ES-I3 (cell line): ENCODE data around the gene DTX3.

Source experiments
- H3K36me3 ChIP-seq: 2 replicates; pipeline ENCODE4 v1.6.1; 2013; ENCODE audit warnings: mild to moderate bottlenecking, low read length, control low read depth, moderate library complexity; ENCODE audit not compliant: insufficient read depth
- H3K4me1 ChIP-seq: 2 replicates; pipeline ENCODE4 v1.6.1; 2013; ENCODE audit warnings: mild to moderate bottlenecking, control low read depth, low read length; ENCODE audit not compliant: insufficient read depth
- H3K9ac ChIP-seq: 2 replicates; pipeline ENCODE4 v1.6.1; 2013; ENCODE audit warnings: low read depth, mild to moderate bottlenecking, low read length, moderate library complexity
- H3K9me3 ChIP-seq: 2 replicates; pipeline ENCODE4 v1.6.1; 2013; ENCODE audit warnings: mild to moderate bottlenecking, low read length, moderate library complexity; ENCODE audit not compliant: control insufficient read depth, insufficient read depth

The DTX3 gene

GRCh38 chr12:57607958-57608663 is 3.5 kb downstream of the DTX3 start:
- Histone ChIP-seq H3K9ac (no peak overlapping the region), H3K36me3 (no peaks in the 10 kb centered on the region), H3K4me1 (peaks cover 13% of the 10 kb centered on the region; the same call in 1 of the 2 replicates), H3K9me3 (no peaks in the 10 kb centered on the region)

GRCh38 chr12:57609101-57609780 is 4.6 kb downstream of the DTX3 start:
- Histone ChIP-seq H3K4me1 (peaks cover 10% of the 10 kb centered on the region; the same call in 1 of the 2 replicates), H3K36me3 (no peaks in the 10 kb centered on the region), H3K9me3 (no peaks in the 10 kb centered on the region), H3K9ac (peak overlapping the region; percentile 74; the same call in 1 of the 2 replicates)

DNA sequence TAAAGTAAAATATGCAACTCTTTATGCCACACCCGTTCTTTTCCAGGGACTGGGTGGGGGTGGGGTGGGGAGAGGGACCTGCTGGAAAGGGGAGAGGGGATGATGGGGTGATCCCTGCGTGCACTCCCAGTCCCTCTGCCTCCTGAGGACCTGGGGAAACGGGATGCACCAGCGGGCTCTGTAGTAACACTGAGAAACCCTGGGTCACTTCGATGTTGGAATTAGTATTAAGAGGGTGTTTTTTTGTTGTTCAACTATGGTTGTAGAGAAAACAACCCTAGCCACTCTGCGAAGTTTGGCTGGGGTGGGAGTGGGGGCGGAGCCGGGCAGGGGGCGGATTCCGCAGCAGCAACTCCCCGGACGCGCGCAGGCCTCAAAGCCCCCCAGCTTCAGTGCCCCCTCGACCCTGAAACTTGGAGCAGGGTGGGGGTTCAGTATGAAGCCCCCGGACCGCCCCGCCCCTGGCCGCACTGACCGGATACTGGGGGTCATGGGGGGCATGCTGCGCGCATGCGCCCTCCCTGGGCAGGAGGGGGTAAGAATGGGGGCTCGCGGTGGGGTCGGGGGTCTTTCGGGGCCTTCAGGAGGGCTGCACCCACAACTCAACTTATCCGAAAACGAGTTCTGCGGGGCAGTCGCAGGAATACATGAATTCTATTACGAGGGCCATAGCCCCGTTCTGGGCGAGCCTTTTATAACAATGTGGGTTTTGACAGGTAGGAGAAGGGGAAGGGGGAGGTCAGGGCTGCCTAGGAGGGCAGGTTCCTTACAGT is 5.3 kb downstream of the DTX3 start:
- Histone ChIP-seq H3K36me3 (no peaks in the 10 kb centered on the region), H3K4me1 (peaks cover 10% of the 10 kb centered on the region; the same call in 1 of the 2 replicates), H3K9me3 (no peaks in the 10 kb centered on the region), H3K9ac (peak overlapping the region; percentile 74; the same call in 1 of the 2 replicates)

DNA sequence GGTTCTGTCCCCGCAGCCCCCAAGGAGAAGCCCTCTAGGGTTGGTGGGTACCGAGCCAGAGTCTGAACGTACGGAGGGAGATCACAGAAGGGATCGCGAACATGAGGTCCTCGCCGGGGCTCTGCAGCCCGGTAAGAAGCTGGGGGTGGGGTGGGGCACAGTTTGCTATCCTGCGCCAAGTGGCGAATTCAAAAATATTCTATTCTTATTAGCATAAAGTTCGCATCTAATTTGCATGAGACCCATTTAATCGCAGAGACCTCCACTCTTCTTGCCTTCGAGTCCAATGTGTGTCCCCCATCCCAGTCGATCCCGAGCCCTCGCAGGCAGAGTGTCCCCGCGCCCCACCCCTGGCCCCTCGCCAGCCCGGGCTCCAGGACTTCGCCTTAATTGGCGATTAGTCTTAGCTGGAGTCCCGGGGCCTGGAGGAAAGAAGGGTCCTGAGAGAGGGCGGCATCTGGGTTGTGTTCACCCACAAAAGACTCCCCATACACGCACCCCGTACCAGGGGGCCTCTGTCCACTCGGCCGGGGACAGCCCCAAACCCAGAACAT is 6.0 kb downstream of the DTX3 start:
- H3K4me1 ChIP-seq = peaks cover 10% of the 10 kb centered on the region; the same call in 1 of the 2 replicates
- peak overlapping the region; percentile 74; the same call in 1 of the 2 replicates for H3K9ac ChIP-seq

GRCh38 chr12:57611108-57611826 is 6.6 kb downstream of the DTX3 start, which contains the start of gene ARHGEF25:
Gene ARHGEF25, plus strand, starts transcription at chr12:57611435. Its CDS starts 460 bp downstream, at chr12:57611895.
- Histone ChIP-seq H3K9me3 (no peaks in the 10 kb centered on the region), H3K36me3 (no peaks in the 10 kb centered on the region), H3K4me1 (peaks cover 10% of the 10 kb centered on the region; the same call in 1 of the 2 replicates), H3K9ac (peak within 1 kb of the TSS; percentile 74; the same call in 1 of the 2 replicates)

More for the DNA sequence above, 6.0 kb downstream of the DTX3 start:
- no peaks in the 10 kb centered on the region for H3K9me3 ChIP-seq
- no peaks in the 10 kb centered on the region for H3K36me3 ChIP-seq

DNA sequence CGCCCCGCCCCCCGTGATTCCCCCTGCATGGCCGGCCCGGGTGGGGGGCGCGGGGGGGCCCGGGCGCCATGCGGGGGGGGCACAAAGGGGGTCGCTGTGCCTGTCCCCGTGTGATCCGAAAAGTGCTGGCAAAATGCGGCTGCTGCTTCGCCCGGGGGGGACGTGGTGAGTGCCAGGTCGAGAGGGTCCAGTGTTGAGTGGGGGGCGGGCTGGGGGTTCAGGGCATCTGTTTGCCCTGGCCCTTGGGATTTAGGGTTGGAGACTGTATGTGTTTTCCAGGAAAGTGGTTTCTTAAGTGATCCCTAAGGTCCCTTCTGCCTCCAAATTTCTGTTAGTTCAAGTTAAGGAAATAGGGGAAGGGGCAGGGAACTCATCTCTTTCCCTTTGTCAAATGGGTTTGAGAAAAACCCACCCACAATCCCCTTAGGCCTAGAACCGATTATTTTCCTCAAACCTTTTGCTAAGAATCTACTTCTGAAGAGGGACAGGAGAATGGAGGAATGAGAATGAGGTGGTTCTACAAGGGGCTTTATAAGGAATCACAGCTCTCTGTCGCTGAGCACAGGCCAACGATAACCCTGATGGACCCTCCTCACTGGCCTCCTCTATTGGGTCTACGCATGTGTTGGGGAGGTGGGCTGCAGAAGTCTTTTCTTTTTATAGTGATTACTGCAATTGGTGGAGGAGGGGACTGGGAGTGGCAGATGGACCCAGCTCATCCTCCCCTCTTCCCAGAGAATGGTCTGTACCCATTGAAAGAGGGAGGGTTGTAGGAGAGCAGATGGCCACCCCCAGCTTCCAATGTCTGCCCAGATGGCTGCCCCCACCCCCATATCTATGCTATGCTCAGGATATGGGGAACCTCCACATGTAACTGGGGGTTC is 7.4 kb downstream of the DTX3 start:
- H3K9ac ChIP-seq = peak overlapping the region; percentile 33; the same call in 1 of the 2 replicates

GRCh38 chr12:57612711-57613426 is 8.2 kb downstream of the DTX3 start:
- Histone ChIP-seq H3K9me3 (no peaks in the 10 kb centered on the region), H3K4me1 (peaks cover 10% of the 10 kb centered on the region; the same call in 1 of the 2 replicates), H3K9ac (no peak overlapping the region), H3K36me3 (no peaks in the 10 kb centered on the region)

More for the DNA sequence above, 7.4 kb downstream of the DTX3 start:
- Histone ChIP-seq H3K36me3 (no peaks in the 10 kb centered on the region), H3K9me3 (no peaks in the 10 kb centered on the region), H3K4me1 (peaks cover 10% of the 10 kb centered on the region; the same call in 1 of the 2 replicates)

GRCh38 chr12:57613427-57614109 is 8.9 kb downstream of the DTX3 start:
- peaks cover 10% of the 10 kb centered on the region; the same call in 1 of the 2 replicates for H3K4me1 ChIP-seq
- no peaks in the 10 kb centered on the region for H3K36me3 ChIP-seq
- no peak overlapping the region for H3K9ac ChIP-seq
- no peaks in the 10 kb centered on the region for H3K9me3 ChIP-seq

- H3K9me3 ChIP-seq = no peaks in the 10 kb centered on the region
- H3K4me1 ChIP-seq = peaks cover 7% of the 10 kb centered on the region; the same call in 1 of the 2 replicates
- H3K9ac ChIP-seq = no peak overlapping the region
- no peaks in the 10 kb centered on the region for H3K36me3 ChIP-seq
Measured at GRCh38 chr12:57614178-57614947, 9.7 kb downstream of the DTX3 start.

DNA sequence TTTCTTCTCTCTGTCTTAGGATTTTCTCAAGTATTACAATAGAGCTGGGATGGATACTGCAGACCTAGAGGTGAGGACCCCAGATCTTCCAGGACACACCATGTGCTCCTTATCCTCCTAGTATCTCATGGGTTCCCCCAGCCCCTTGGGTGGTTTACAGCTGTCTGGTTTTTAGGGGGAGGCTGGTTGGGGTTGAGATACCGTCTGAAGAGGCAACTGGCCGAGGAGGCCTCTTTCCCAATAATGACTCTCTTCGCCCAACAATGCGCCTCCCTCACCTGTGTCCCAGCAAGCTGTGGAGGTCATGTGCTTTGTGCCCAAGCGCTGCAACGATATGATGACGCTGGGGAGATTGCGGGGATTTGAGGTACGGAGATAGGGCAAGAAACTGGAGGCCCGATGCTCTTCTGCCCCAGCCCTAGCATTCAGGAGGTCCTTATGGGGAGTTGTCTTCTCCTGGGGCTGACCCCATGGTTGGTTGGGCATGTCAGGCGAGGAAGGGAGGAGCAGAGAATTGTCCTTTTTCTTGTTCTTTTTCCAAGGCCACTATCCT is 10.4 kb downstream of the DTX3 start:
- Histone ChIP-seq H3K9me3 (no peaks in the 10 kb centered on the region), H3K36me3 (no peaks in the 10 kb centered on the region), H3K4me1 (peaks cover 7% of the 10 kb centered on the region; the same call in 1 of the 2 replicates), H3K9ac (no peak overlapping the region)

DNA sequence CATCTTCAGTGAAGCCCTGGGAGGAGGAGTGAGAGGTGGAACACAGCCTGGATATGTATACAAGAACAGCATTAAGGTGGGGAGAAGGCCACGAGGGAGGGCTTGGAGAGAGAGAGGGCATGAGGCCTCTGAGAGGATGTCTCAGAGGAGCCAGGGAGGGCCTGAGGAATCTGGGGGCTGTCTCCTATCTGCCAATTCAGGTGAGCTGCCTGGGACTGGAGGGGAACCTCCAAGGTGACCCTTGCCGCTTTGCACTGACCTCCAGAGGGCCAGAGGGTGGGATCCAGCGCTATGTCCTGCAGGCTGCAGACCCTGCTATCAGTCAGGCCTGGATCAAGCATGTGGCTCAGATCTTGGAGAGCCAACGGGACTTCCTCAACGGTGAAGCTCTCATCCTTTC is 11.0 kb downstream of the DTX3 start:
- Histone ChIP-seq H3K36me3 (no peaks in the 10 kb centered on the region), H3K9me3 (no peaks in the 10 kb centered on the region), H3K9ac (no peak overlapping the region), H3K4me1 (peaks cover 7% of the 10 kb centered on the region; the same call in 1 of the 2 replicates)
